GM18519 (cell line): ENCODE data around the gene TFR2.

Experiments used
- ATAC-seq: cut with Tn5 transposase; IDR thresholded peaks from one replicate; pipeline ENCODE4 v1.9.1; 2021; ENCODE audit warnings: mild to moderate bottlenecking, moderate library complexity; ENCODE audit not compliant: unreplicated experiment, low FRiP score

The TFR2 gene

GRCh38 chr7:100614308-100614861 lies 27.0 kb downstream of the TFR2 start:
- ATAC-seq, result no peak

- no peak for ATAC-seq
Measured at GRCh38 chr7:100613412-100614175, 27.8 kb downstream of the TFR2 start.

- no peak for ATAC-seq
Measured at GRCh38 chr7:100612730-100613390, 28.5 kb downstream of the TFR2 start.

- peak; percentile 78 for ATAC-seq
Measured at GRCh38 chr7:100611983-100612729, 29.2 kb downstream of the TFR2 start, which contains the start of gene MOSPD3. Gene MOSPD3, plus strand, starts transcription at chr7:100612540. Its CDS starts 252 bp downstream, at chr7:100612792.

DNA sequence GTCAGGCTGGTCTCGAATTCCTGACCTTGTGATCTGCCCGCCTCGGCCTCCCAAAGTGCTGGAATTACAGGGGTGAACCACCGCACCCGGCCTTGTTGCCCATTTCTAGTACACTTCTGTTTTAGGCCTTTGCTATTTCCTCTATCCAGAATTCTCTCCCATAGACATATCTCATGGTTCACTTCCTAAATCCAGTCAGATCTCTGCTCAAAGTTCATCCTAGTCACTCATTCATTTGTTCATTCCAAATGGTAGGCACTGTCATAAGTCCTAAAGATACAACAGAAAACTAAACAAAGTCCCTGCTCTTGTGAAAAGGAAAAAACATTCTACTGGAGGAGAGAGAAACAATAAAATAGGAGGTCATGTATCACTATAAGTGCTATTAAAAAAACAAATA lies 31.4 kb downstream of the TFR2 start:
- no peak for ATAC-seq

- no peak for ATAC-seq
Measured at GRCh38 chr7:100607111-100607510, 34.2 kb downstream of the TFR2 start.

- no peak for ATAC-seq
Measured at GRCh38 chr7:100606313-100606712, 35.0 kb downstream of the TFR2 start.

GRCh38 chr7:100604976-100605911 lies 36.1 kb downstream of the TFR2 start:
- no peak for ATAC-seq

GRCh38 chr7:100604028-100604975 lies 37.0 kb downstream of the TFR2 start:
- no peak for ATAC-seq

DNA sequence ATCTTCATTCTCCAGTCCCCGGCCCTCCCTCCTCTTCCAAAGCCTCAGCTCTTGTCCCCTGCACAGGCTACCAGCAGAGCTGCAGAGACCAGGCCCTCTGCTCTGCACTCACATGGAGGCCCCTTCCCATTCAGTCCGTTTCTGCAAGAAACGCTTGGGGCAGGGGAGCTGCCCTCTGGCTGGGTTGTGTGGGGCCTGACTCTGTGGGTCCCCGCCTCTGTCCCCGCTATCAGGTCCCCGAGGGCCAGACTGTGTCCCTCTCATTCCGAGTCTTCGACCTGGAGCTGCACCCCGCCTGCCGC lies 37.7 kb downstream of the TFR2 start:
- no peak for ATAC-seq

DNA sequence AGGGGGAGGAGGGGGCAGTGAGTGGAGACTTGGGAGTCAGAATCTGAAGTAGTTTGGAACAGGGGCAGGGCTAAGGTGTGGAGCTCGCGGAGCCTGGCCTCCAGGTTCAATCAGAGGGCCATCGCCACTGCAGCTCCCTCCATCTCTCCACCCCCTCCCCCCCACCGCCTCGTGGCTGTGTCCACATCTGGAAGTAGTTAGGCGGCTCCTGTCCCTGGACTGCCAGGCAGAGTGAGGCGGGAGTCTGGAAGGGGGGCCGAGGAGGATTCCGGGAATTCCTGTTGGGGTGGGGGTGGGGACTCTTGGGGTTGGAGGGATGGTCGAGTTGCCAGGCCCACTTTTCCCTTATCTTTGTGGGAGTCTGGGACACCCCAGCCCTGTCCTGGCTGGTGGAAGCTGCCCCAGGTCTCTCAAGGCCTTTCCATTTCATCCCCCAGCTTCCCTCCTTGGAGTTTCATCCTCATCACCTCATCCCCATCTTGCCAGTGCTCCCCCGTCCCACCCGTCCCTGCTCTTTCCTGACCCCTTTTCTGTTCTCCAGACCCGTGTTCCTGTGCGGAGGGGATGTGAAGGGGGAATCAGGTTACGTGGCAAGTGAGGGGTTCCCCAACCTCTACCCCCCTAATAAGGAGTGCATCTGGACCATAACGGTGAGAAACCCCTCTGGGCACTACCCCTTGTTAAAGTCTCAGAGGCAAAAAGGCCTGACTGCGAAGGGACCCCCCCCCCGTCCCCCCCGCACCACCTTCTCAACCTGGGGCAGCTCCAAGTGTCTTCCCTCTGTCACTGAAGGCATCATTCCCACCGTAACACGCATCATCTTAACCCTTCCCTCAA lies 38.2 kb downstream of the TFR2 start:
- no peak for ATAC-seq

DNA sequence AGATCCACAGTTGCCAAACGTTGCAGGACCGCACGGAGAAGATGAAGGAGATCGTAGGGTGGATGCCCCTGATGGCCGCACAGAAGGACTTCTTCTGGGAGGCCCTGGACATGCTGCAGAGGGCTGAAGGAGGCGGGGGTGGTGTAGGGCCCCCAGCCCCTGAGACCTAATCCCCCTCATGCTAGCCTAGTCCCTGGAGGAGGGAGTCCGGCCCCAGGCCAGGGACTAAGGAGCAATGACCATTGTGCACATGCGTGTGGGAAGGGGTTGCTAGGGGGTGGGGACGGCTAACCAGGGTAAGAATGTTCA lies 40.7 kb downstream of the TFR2 start:
- ATAC-seq, result no peak

GRCh38 chr7:100599911-100600729 lies 41.2 kb downstream of the TFR2 start:
- ATAC-seq, result no peak

- no peak for ATAC-seq
Measured at GRCh38 chr7:100598425-100598824, 42.9 kb downstream of the TFR2 start.

- no peak for ATAC-seq
Measured at GRCh38 chr7:100595188-100595587, 46.2 kb downstream of the TFR2 start.

DNA sequence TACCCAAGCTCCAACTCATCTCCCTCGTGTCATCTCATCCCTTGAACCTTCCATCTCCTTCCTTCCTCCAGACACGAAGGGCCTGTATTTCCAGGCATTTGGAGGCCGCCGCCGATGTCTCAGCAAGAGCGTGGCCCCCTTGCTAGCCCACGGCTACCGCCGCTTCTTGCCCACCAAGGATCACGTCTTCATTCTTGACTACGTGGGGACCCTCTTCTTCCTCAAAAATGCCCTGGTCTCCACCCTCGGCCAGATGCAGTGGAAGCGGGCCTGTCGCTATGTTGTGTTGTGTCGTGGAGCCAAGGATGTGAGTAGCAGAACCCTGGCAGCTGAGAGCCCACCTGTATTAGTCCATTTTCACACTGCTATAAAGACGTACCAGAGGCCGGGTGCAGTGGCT lies 49.8 kb downstream of the TFR2 start:
- no peak for ATAC-seq

GRCh38 chr7:100590077-100590737 lies 51.1 kb downstream of the TFR2 start:
- no peak for ATAC-seq
